Measurements from ENCODE around the gene CENPV.

GRCh38 chr17:16293931-16294330 lies 59.3 kb downstream of the CENPV start:
- TF ChIP-seq EZH2phosphoT487 (IDR thresholded peaks at IDR 0.05; ENCODE audit: insufficient read depth, low read depth) (no peak), EZH2 (IDR thresholded peaks at IDR 0.05; ENCODE audit: insufficient read depth, poor library complexity, severe bottlenecking) (no peak)
